Thoracic aorta (tissue), 2 donors: ENCODE measurements around the gene CFAP251. TPM values are rescaled to one million over a fixed set of nuclear protein-coding genes. Genes with fewer than 3 reads are reported as not detected.

Experiments used
- ATAC-seq: fragments of 150-250 bp; one replicate; pipeline ENCODE4 v1.8.0; 2017; ENCODE audit warnings: low read depth; ENCODE audit not compliant: insufficient number of reproducible peaks, low FRiP score
- DNase-seq: peaks from one replicate; pipeline ENCODE4 v3.0.0-alpha.2; 2020; ENCODE audit warnings: low spot score
- H3K27ac ChIP-seq, 2 donors: fragments of 200-600 bp; sonication (generic); 1 replicate in 1 of 2; 2 replicates in 1 of 2; pipeline ENCODE4 v1.5.1; 2016; ENCODE audit warnings: mild to moderate bottlenecking in 2 of 2, moderate library complexity in 2 of 2
- H3K27me3 ChIP-seq: fragments of 200-600 bp; sonication (generic); replicated peaks from 2 replicates; pipeline ENCODE4 v1.6.0; 2016; ENCODE audit warnings: mild to moderate bottlenecking; ENCODE audit not compliant: insufficient read depth
- H3K36me3 ChIP-seq: fragments of 200-600 bp; sonication (generic); one replicate; pipeline ENCODE4 v1.5.1; 2016
- H3K4me1 ChIP-seq, 2 donors: fragments of 200-600 bp; sonication (generic); 1 replicate in 1 of 2; 2 replicates in 1 of 2; pipeline versions ENCODE4 v1.5.1 to v1.6.0; 2016; ENCODE audit warnings: low read depth in 2 of 2, mild to moderate bottlenecking in 1 of 2; ENCODE audit not compliant: control insufficient read depth in 1 of 2
- H3K4me3 ChIP-seq: fragments of 200-600 bp; sonication (generic); 2 replicates; pipeline ENCODE4 v1.5.1; 2016; ENCODE audit warnings: mild to moderate bottlenecking
- H3K9me3 ChIP-seq: fragments of 200-600 bp; sonication (generic); 2 replicates; pipeline ENCODE4 v1.5.1; 2016
- CTCF ChIP-seq: fragments of 200-600 bp; sonication (generic); IDR thresholded peaks from one replicate; pipeline ENCODE4 v1.5.1; 2019; ENCODE audit warnings: antibody characterized with exemption
- total RNA-seq, 2 donors: library from RNA; depleted of rRNA; stranded (reverse); fragments of >200 nt; gene quantifications; one replicate each; pipeline versions ENCODE4 v1.1.0 to v1.2.3, GENCODE V29; 2016

The CFAP251 gene
- total RNA-seq, 2 donors from 2014 or later: 3.4 to 6.9 TPM

- Histone ChIP-seq H3K27ac (peak overlapping the region in 1 of 2 donors; percentile 28), H3K9me3 (no peaks in the 10 kb centered on the region), H3K4me3 (peak overlapping the region; percentile 6), H3K36me3 (no peaks in the 10 kb centered on the region), H3K4me1 (peaks cover 3 to 18% of the 10 kb centered on the region in 2 donors), H3K27me3 (no peaks in the 10 kb centered on the region)
- DNase-seq (no peak), ATAC-seq (no peak)
- TF ChIP-seq CTCF: no peak
Observed at GRCh38 chr12:121974026-121974985, 55.9 kb downstream of the CFAP251 start.

GRCh38 chr12:121975021-121975420 lies 56.6 kb downstream of the CFAP251 start:
- TF ChIP-seq CTCF: no peak
- ATAC-seq: no peak
- H3K27me3 ChIP-seq: no peaks in the 10 kb centered on the region
- H3K4me1 ChIP-seq: peaks cover 3 to 18% of the 10 kb centered on the region in 2 donors
- H3K36me3 ChIP-seq: no peaks in the 10 kb centered on the region
- no peak overlapping the region for H3K4me3 ChIP-seq
- DNase-seq: no peak
- H3K27ac ChIP-seq: no peak overlapping the region
- no peaks in the 10 kb centered on the region for H3K9me3 ChIP-seq

DNA sequence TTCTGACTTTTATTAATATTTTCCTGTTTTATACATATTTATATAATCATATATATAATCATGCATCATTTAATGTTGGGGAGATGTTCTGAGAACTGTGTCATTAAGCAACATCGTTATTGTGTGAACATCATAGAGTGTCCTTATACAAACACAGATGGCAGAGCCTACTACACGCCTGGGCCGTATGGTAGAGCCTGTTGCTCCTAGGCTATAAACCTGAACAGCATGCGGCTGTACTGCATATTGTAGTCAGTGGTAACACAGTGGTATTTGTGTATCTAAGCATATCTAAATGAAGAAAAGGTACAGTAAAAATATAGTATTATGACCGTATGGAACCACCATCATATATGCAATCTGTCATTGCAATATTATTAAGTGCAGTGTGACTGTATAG lies 58.6 kb downstream of the CFAP251 start:
- Histone ChIP-seq H3K4me3 (no peak overlapping the region), H3K27me3 (no peaks in the 10 kb centered on the region), H3K36me3 (no peaks in the 10 kb centered on the region), H3K4me1 (peaks cover 3 to 18% of the 10 kb centered on the region in 2 donors), H3K9me3 (no peaks in the 10 kb centered on the region), H3K27ac (no peak overlapping the region)
- no peak for DNase-seq
- no peak for ATAC-seq
- no peak for TF ChIP-seq CTCF

DNA sequence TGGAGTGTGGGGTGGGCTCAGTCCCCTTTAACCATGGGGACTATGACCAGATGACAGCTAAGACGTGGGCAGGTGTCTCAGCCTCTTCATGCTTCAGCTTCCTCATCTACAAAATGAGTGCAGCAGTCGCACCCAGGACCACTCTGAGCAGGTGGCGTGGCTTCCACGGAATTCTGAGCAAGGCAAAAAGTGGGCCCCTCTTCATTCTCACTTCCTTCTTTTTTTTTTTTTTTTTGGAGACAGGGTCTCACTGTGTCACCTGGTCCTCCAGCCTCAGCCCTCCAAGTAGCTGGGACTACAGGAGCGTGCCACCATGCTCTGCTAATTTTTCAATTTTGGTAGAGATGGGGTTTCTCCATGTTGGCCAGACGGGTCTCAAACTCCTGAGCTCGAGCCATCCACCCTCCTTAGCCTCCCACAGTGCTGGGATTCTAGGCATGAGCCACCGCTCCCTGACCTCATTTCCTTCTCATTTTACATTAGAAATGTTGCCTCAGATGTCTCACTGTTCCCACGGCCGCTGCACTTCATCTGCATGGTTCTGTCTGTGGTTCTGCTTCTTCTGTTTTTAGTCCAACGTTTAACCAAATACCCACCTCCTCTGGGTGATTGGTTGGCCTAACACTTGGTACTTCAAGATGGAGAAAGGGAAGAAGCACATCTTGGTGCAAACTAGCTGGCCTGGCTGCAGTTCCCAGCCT lies 61.9 kb downstream of the CFAP251 start:
- Histone ChIP-seq H3K27me3 (no peaks in the 10 kb centered on the region), H3K36me3 (no peaks in the 10 kb centered on the region), H3K27ac (no peak overlapping the region), H3K4me3 (no peak overlapping the region), H3K4me1 (no peaks in the 10 kb centered on the region), H3K9me3 (no peaks in the 10 kb centered on the region)
- no peak for DNase-seq
- no peak for TF ChIP-seq CTCF
- no peak for ATAC-seq

- no peak for DNase-seq
- no peaks in the 10 kb centered on the region for H3K36me3 ChIP-seq
- no peak overlapping the region for H3K4me3 ChIP-seq
- H3K9me3 ChIP-seq: no peaks in the 10 kb centered on the region
- no peak for ATAC-seq
- no peaks in the 10 kb centered on the region for H3K27me3 ChIP-seq
- TF ChIP-seq CTCF: no peak
- no peaks in the 10 kb centered on the region for H3K4me1 ChIP-seq
- H3K27ac ChIP-seq: no peak overlapping the region
Observed at GRCh38 chr12:121980892-121981272, 62.5 kb downstream of the CFAP251 start.
